Dendritic cell treated with granulocyte-macrophage colony-stimulating factor and Interleukin-4, amounts not matched to agents 40 ng/mL and 50 ng/mL, for 4 days (primary cell): ENCODE data around the gene SCART1.
"Not testable (repeated sequence)": the region's sequence is repeated elsewhere in the genome, so short reads cannot be mapped to it uniquely, and the experiment has no call there.

ENCODE experiments used
- H3K27ac Mint-ChIP-seq: one replicate; pipeline ENCODE4 v1.8.0; 2022; ENCODE audit warnings: mild to moderate bottlenecking, mixed read lengths
- H3K27me3 Mint-ChIP-seq: one replicate; pipeline ENCODE4 v1.8.0; 2022; ENCODE audit warnings: mild to moderate bottlenecking, mixed read lengths
- H3K36me3 Mint-ChIP-seq: one replicate; pipeline ENCODE4 v1.8.0; 2022; ENCODE audit warnings: low read depth, mixed read lengths
- H3K4me1 Mint-ChIP-seq: one replicate; pipeline ENCODE4 v1.8.0; 2022; ENCODE audit warnings: low read depth, mixed read lengths
- H3K4me3 Mint-ChIP-seq: one replicate; pipeline ENCODE4 v1.8.0; 2022; ENCODE audit warnings: mild to moderate bottlenecking, moderate library complexity, mixed read lengths
- H3K9me3 Mint-ChIP-seq: one replicate; pipeline ENCODE4 v1.8.0; 2022; ENCODE audit warnings: mixed read lengths
- intact Hi-C: fragments of 100-400 bp; cut with micrococcal nuclease; formaldehyde crosslinking; loops from one replicate; pipeline ENCODE4 v1.15.0; 2022

SCART1 gene

GRCh38 chr10:133465950-133466474, 12.3 kb downstream of the SCART1 start:
- Mint-ChIP-seq H3K4me1 (no peaks in the 10 kb centered on the region), H3K9me3 (peaks cover 6% of the 10 kb centered on the region), H3K4me3 (no peak overlapping the region), H3K27ac (no peak overlapping the region), H3K36me3 (no peaks in the 10 kb centered on the region), H3K27me3 (peaks cover 5% of the 10 kb centered on the region)
- intact Hi-C loops, result no loop called here

- no peak overlapping the region for H3K27ac Mint-ChIP-seq
Measured at GRCh38 chr10:133466683-133467275, 13.0 kb downstream of the SCART1 start.

GRCh38 chr10:133467286-133467911, 13.7 kb downstream of the SCART1 start:
- Mint-ChIP-seq H3K27ac (no peak overlapping the region), H3K9me3 (peaks cover 6% of the 10 kb centered on the region), H3K4me3 (no peak overlapping the region), H3K36me3 (no peaks in the 10 kb centered on the region), H3K4me1 (no peaks in the 10 kb centered on the region), H3K27me3 (peaks cover 5% of the 10 kb centered on the region)
- intact Hi-C loops, result no loop called here

More at GRCh38 chr10:133466683-133467275, 13.0 kb downstream of the SCART1 start:
- intact Hi-C loops, result no loop called here
- no peak overlapping the region for H3K4me3 Mint-ChIP-seq
- H3K4me1 Mint-ChIP-seq, result no peaks in the 10 kb centered on the region
- H3K9me3 Mint-ChIP-seq, result peaks cover 6% of the 10 kb centered on the region
- H3K27me3 Mint-ChIP-seq, result peaks cover 5% of the 10 kb centered on the region
- no peaks in the 10 kb centered on the region for H3K36me3 Mint-ChIP-seq

GRCh38 chr10:133469205-133469604, 15.5 kb downstream of the SCART1 start:
- not testable (repeated sequence) for H3K9me3 Mint-ChIP-seq

GRCh38 chr10:133471300-133472109, 17.8 kb downstream of the SCART1 start:
- H3K27ac Mint-ChIP-seq, result no peak overlapping the region
- no peaks in the 10 kb centered on the region for H3K4me1 Mint-ChIP-seq
- no peak overlapping the region for H3K4me3 Mint-ChIP-seq
- H3K27me3 Mint-ChIP-seq, result peaks cover 5% of the 10 kb centered on the region
- H3K9me3 Mint-ChIP-seq, result peaks cover 6% of the 10 kb centered on the region
- intact Hi-C loops, result no loop called here
- no peaks in the 10 kb centered on the region for H3K36me3 Mint-ChIP-seq

More at GRCh38 chr10:133469205-133469604, 15.5 kb downstream of the SCART1 start:
- intact Hi-C loops, H3K27me3 Mint-ChIP-seq, H3K36me3 Mint-ChIP-seq, H3K27ac Mint-ChIP-seq, H3K4me3 Mint-ChIP-seq, H3K4me1 Mint-ChIP-seq: not testable (repeated sequence)

GRCh38 chr10:133473270-133473669, 19.5 kb downstream of the SCART1 start:
- no peak overlapping the region for H3K27ac Mint-ChIP-seq
- H3K9me3 Mint-ChIP-seq, result peaks cover 6% of the 10 kb centered on the region
- intact Hi-C loops, result no loop called here
- H3K4me3 Mint-ChIP-seq, result no peak overlapping the region
- H3K36me3 Mint-ChIP-seq, result no peaks in the 10 kb centered on the region
- peaks cover 2% of the 10 kb centered on the region for H3K27me3 Mint-ChIP-seq
- no peaks in the 10 kb centered on the region for H3K4me1 Mint-ChIP-seq

- Mint-ChIP-seq H3K4me1 (no peaks in the 10 kb centered on the region), H3K27me3 (peaks cover 2% of the 10 kb centered on the region), H3K27ac (no peak overlapping the region), H3K9me3 (peaks cover 6% of the 10 kb centered on the region), H3K36me3 (no peaks in the 10 kb centered on the region), H3K4me3 (no peak overlapping the region)
- intact Hi-C loops, result no loop called here
Measured at GRCh38 chr10:133474027-133474426, 20.3 kb downstream of the SCART1 start.

- H3K4me3 Mint-ChIP-seq, result no peak overlapping the region
- H3K27ac Mint-ChIP-seq, result no peak overlapping the region
- intact Hi-C loops, result no loop called here
- H3K9me3 Mint-ChIP-seq, result peaks cover 5% of the 10 kb centered on the region
- peaks cover 2% of the 10 kb centered on the region for H3K27me3 Mint-ChIP-seq
- H3K4me1 Mint-ChIP-seq, result no peaks in the 10 kb centered on the region
- H3K36me3 Mint-ChIP-seq, result no peaks in the 10 kb centered on the region
Measured at GRCh38 chr10:133474665-133475424, 21.1 kb downstream of the SCART1 start.

GRCh38 chr10:133475425-133475734, 21.6 kb downstream of the SCART1 start:
- H3K36me3 Mint-ChIP-seq, result no peaks in the 10 kb centered on the region
- peaks cover under 1% of the 10 kb centered on the region for H3K9me3 Mint-ChIP-seq
- no peaks in the 10 kb centered on the region for H3K4me1 Mint-ChIP-seq
- no peak overlapping the region for H3K27ac Mint-ChIP-seq
- H3K27me3 Mint-ChIP-seq, result no peaks in the 10 kb centered on the region
- intact Hi-C loops, result no loop called here
- no peak overlapping the region for H3K4me3 Mint-ChIP-seq

- intact Hi-C loops, result no loop called here
- Mint-ChIP-seq H3K36me3 (no peaks in the 10 kb centered on the region), H3K4me1 (no peaks in the 10 kb centered on the region), H3K9me3 (no peaks in the 10 kb centered on the region), H3K27ac (no peak overlapping the region), H3K27me3 (no peaks in the 10 kb centered on the region), H3K4me3 (no peak overlapping the region)
Measured at GRCh38 chr10:133475821-133476640, 22.3 kb downstream of the SCART1 start.

- Mint-ChIP-seq H3K27ac (no peak overlapping the region), H3K9me3 (no peaks in the 10 kb centered on the region), H3K4me1 (no peaks in the 10 kb centered on the region), H3K4me3 (no peak overlapping the region), H3K27me3 (no peaks in the 10 kb centered on the region), H3K36me3 (no peaks in the 10 kb centered on the region)
- intact Hi-C loops, result no loop called here
Measured at GRCh38 chr10:133476641-133476990, 22.9 kb downstream of the SCART1 start.

GRCh38 chr10:133481086-133481643, 27.4 kb downstream of the SCART1 start:
- no peaks in the 10 kb centered on the region for H3K36me3 Mint-ChIP-seq
- H3K4me3 Mint-ChIP-seq, result no peak overlapping the region
- no peaks in the 10 kb centered on the region for H3K4me1 Mint-ChIP-seq
- peaks cover 3% of the 10 kb centered on the region for H3K27me3 Mint-ChIP-seq
- H3K9me3 Mint-ChIP-seq, result peaks cover 36% of the 10 kb centered on the region
- H3K27ac Mint-ChIP-seq, result no peak overlapping the region
- intact Hi-C loops, result no loop called here

- H3K27me3 Mint-ChIP-seq, result peaks cover 3% of the 10 kb centered on the region
- no peaks in the 10 kb centered on the region for H3K4me1 Mint-ChIP-seq
- H3K4me3 Mint-ChIP-seq, result no peak overlapping the region
- H3K36me3 Mint-ChIP-seq, result no peaks in the 10 kb centered on the region
- no peak overlapping the region for H3K27ac Mint-ChIP-seq
- intact Hi-C loops, result no loop called here
- H3K9me3 Mint-ChIP-seq, result peaks cover 41% of the 10 kb centered on the region
Measured at GRCh38 chr10:133481657-133482056, 27.9 kb downstream of the SCART1 start.
